ENCODE measurements around the gene DCTN5. TPM values are rescaled to one million over a fixed set of nuclear protein-coding genes. Genes with fewer than 3 reads are reported as not detected.

Gene DCTN5
- 35.2 and 37.8 TPM in 2 replicates for total RNA-seq

DNA sequence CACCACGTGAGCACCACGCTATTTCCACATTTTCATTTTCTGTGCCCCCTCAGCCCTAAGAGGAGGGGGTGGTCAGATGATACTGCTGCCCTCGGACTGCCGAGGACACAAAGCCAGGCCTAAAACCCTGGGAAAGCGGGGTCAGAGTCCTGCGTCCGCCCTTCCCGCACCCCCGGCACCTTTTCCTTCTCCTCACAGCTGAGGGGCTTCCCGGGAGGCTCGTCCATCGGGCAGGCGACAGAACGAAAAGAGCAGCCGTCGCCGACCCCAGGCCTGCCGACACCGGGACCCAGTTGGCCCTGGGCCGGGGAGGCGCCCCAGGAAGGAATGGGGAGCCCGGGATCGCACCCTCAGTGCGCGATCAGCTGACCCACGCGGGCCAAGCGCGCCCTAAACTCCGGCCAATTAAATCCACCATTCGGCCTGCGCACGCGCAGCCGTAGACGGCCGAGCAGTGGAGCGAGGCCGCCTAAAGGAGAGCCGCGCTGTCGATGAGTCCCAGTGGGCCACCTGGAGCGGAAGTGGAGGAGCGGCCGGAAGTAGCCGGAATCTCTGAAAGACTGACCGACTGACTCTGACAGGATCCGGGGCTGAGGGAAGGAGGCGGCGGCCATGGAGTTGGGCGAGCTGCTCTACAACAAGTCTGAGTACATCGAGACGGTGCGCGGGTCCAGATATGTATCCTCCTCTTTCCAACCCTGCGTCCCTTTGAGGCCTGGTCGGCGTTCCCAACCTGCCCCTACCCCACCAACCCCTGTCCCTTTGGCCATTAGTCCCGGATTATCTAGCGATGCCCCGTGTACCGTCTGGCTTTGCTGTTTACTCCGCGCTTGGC, at the start of gene DCTN5, which contains the start of gene PALB2:
Gene DCTN5, plus strand, starts transcription at position 536 of the 835 bp plus-strand sequence. Its CDS starts 77 bp downstream, at position 613.
Gene PALB2, minus strand, starts transcription at position 380 of the 835 bp plus-strand sequence. Its CDS starts 153 bp downstream, at position 227.

DNA sequence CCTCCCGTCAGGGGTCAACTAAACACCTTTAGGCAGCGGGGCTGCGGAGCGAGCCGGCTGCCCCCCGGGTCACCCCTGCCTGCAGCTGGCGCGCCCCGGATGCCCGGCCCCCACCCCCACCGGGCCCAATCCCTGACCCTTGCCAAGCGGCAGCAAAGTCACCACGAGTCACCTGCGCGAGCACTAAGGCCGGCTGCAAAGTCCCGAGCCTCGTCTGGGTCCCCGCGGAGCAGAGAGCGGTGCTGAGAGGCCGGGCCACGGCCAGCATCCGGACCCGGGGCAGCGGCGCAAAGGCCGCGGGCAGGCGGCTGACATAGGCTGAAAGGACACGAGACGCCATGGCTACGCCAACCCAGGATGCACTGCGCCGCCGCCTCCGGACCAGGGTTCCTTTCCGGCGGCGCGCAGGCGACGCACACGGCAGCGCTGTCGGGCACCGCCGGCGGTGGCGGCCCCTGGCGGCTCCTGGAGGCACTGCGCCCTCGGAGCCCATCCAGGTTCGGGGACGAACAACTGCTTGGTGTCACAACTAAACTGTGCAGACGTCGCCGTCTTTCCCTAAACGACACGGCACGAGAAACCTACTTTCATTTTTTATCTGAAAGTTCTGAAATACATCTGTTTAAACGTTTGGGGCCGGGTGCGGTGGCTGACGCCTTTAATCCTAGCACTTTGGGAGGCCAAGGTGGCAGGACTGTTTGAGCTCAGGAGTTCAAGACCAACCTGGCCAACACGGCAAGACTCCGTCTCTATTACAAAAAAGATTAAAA, 45.1 kb upstream of the DCTN5 start, which contains the start of gene NDUFAB1:
Gene NDUFAB1, minus strand, starts transcription at position 366 of the 770 bp plus-strand sequence. Its CDS starts 26 bp downstream, at position 340.

GRCh38 chr16:23678430-23679273, 37.4 kb downstream of the DCTN5 start, which contains the start of gene PLK1:
TSS of gene PLK1 (plus strand) at chr16:23678889. CDS start at chr16:23678933, 44 bp downstream.

DNA sequence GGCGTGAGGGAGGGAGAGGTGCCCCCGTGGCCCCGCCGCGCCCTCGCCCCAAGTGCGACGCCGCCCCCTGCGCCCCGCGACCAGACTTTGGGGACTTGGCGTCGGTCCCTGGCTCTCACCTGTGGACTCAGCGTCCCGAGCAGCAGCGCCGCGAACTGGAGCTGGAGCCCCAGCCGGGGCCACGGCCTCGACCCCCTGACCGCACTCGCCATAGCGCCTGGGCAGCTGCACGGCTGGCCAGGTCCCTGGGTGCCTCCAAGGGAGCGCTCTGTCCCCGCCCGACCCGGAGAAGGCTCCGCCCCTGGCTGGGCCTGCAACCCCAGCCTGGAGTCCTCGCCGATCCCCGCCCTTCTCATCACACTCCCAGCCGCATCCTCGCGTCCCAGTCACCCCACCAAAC, 71.7 kb downstream of the DCTN5 start, which contains the start of gene ERN2:
Gene ERN2, minus strand, starts transcription at position 247 of the 400 bp plus-strand sequence. Its CDS starts 35 bp downstream, at position 212.

Other genes starting within 250 kb of the DCTN5 start
- 9.6 and 12.2 TPM in 2 replicates for gene COG7, start 188.3 kb upstream of the DCTN5 start, total RNA-seq
- 19.1 and 21.3 TPM in 2 replicates for gene GGA2, start 131.0 kb upstream of the DCTN5 start, total RNA-seq
- gene EARS2, start 84.1 kb upstream of the DCTN5 start, total RNA-seq = 23.7 and 62.8 TPM in 2 replicates
- gene UBFD1, start 83.7 kb upstream of the DCTN5 start, total RNA-seq = 120 and 176 TPM in 2 replicates
- gene NDUFAB1, start 45.1 kb upstream of the DCTN5 start, total RNA-seq = 25.5 and 50.5 TPM in 2 replicates
- gene PALB2, start 156 bp upstream of the DCTN5 start, total RNA-seq = 6.9 and 12.9 TPM in 2 replicates
- gene PLK1, start 37.4 kb downstream of the DCTN5 start, total RNA-seq = 4.1 and 4.4 TPM in 2 replicates
- gene ERN2, start 71.8 kb downstream of the DCTN5 start, total RNA-seq = 0.20 TPM in 1 of 2 replicates, not detected in the other
- gene CHP2, start 113.6 kb downstream of the DCTN5 start, total RNA-seq = not detected in 2 replicates
- gene PRKCB, start 194.5 kb downstream of the DCTN5 start, total RNA-seq = 0.15 TPM in 1 of 2 replicates, not detected in the other

Measured in cardiac ventricle fibroblast (primary cell).